ENCODE measurements around the gene GYPC.

The GYPC gene

DNA sequence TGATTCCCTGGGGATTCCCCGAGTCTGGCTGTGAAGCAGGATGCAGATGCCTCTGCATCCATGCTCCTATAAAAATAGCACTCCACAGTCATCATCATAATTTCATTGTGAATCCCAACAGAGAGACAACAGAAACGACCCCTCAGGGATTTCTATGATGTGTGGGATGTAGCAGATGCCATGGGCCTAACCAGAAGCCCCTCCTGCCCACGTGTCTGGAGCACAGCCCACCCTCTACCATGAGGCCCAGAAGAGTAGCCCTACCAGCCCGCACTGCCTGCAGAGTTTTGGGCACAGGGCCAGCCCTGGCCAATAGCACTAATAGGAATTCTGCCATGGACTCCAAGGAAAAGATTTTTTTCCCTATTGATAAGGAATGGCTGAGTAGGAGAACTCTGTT lies 66.6 kb downstream of the GYPC start:
- no peaks in the 10 kb centered on the region for H3K27me3 ChIP-seq (ENCODE audit: insufficient read depth, low read length)
- no peak overlapping the region for H3K4me3 ChIP-seq (ENCODE audit: low read length)
- H3K36me3 ChIP-seq (ENCODE audit: insufficient read depth, low read depth, low read length), result no peaks in the 10 kb centered on the region
- peaks cover 12% of the 10 kb centered on the region; the same call in 1 of the 2 replicates for H3K9me3 ChIP-seq (ENCODE audit: insufficient read depth, low read depth, low read length)
- no peak overlapping the region for H3K9ac ChIP-seq (ENCODE audit: low read depth, low read length)
- H3K4me1 ChIP-seq (ENCODE audit: insufficient read depth, low read length), result no peaks in the 10 kb centered on the region
- H3K27ac ChIP-seq (ENCODE audit: low read length), result no peak overlapping the region

DNA sequence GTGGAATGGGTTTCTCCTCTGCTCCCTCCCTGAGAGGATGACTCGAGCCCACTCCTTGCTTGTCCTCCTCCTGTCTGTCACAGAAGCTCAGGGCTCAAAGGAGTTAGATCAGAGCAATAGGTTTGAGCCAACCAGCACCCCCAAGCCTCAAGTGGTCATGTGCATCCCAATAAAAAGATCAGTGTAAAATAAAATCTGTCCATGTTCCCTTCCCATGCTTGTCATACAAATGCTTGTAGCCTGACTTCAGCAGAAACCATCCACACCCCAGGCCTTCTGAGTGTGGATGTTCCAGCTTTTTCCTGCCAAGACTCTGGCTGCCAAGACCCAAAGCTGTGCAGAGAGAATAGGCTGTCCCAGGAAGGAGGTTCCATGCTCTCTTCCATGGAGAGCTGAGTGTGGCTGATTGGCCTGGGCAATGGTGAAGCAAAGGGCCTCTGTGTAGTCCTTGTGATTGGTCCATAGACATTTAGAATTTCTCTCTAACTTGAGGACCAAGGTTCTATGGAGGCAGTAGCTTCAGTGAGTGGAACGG lies 67.4 kb downstream of the GYPC start:
- no peak overlapping the region for H3K4me3 ChIP-seq (ENCODE audit: low read length)
- no peak overlapping the region for H3K9ac ChIP-seq (ENCODE audit: low read depth, low read length)
- H3K9me3 ChIP-seq (ENCODE audit: insufficient read depth, low read depth, low read length), result peaks cover 12% of the 10 kb centered on the region; the same call in 1 of the 2 replicates
- no peaks in the 10 kb centered on the region for H3K36me3 ChIP-seq (ENCODE audit: insufficient read depth, low read depth, low read length)
- no peak overlapping the region for H3K27ac ChIP-seq (ENCODE audit: low read length)
- H3K4me1 ChIP-seq (ENCODE audit: insufficient read depth, low read length), result no peaks in the 10 kb centered on the region
- no peaks in the 10 kb centered on the region for H3K27me3 ChIP-seq (ENCODE audit: insufficient read depth, low read length)

DNA sequence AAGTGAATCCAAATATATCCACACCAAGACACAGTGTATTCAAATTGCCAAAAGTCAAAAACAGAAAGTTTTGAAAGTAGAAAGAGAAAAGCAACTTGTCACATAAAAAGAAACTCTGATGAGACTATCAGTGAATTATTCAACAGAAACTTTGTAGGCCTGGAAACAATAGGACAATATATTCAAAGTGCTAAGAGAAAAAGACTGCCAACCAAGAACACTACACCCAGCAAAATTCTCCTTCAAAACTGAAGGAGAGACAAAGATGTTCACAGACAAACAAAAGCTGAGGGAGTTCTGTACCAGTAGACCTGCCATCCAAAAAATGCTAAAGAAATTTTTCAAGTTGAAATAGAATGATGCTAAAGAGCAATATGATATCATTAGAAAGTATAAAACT lies 69.6 kb downstream of the GYPC start:
- Histone ChIP-seq H3K4me3 (ENCODE audit: low read length) (no peak overlapping the region), H3K36me3 (ENCODE audit: insufficient read depth, low read depth, low read length) (no peaks in the 10 kb centered on the region), H3K9me3 (ENCODE audit: insufficient read depth, low read depth, low read length) (peaks cover 12% of the 10 kb centered on the region; the same call in 1 of the 2 replicates), H3K27me3 (ENCODE audit: insufficient read depth, low read length) (no peaks in the 10 kb centered on the region), H3K9ac (ENCODE audit: low read depth, low read length) (no peak overlapping the region), H3K27ac (ENCODE audit: low read length) (no peak overlapping the region), H3K4me1 (ENCODE audit: insufficient read depth, low read length) (no peaks in the 10 kb centered on the region)

DNA sequence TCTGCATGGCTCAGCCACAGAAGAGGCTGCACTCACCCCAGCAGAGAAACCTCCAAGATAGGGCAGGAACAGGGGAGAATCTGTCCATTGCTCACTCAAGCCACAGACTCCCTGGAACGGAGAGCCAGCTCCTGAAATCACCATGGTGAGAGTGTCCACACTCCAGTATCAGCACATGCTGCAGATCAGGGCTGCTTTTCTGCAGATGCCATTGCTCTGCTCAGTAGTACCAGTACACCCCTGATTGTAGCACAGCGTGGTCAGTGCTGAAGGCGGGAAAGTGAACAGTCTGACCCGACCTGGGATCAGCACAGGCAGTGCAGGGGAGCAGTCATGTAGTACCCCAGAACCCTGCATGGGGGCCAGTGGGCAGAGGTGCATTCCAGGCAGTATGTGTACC lies 73.9 kb downstream of the GYPC start:
- Histone ChIP-seq H3K9ac (ENCODE audit: low read depth, low read length) (no peak overlapping the region), H3K36me3 (ENCODE audit: insufficient read depth, low read depth, low read length) (no peaks in the 10 kb centered on the region), H3K27ac (ENCODE audit: low read length) (no peak overlapping the region), H3K9me3 (ENCODE audit: insufficient read depth, low read depth, low read length) (peaks cover 7% of the 10 kb centered on the region; the same call in 1 of the 2 replicates), H3K4me1 (ENCODE audit: insufficient read depth, low read length) (no peaks in the 10 kb centered on the region), H3K4me3 (ENCODE audit: low read length) (no peak overlapping the region), H3K27me3 (ENCODE audit: insufficient read depth, low read length) (no peaks in the 10 kb centered on the region)

DNA sequence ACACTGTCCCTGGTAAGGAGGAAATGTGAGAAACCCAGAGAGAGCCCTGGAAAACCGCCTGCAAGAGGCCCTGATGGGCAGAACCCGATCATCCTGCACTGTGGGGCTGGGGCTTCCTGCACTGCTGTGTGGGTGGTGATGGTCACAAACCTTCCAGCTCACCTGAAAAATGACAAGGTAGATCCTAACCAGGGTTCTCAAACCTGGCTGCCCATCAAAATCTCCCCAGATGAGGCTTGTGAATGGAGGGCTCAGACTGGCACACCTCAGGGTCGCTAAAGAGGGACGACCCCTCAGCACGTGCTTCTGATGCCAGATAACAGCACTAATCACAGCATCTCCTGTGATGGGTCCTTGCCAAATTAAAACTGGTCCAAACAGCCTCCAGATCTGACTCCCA lies 74.7 kb downstream of the GYPC start:
- Histone ChIP-seq H3K27me3 (ENCODE audit: insufficient read depth, low read length) (no peaks in the 10 kb centered on the region), H3K9ac (ENCODE audit: low read depth, low read length) (no peak overlapping the region), H3K36me3 (ENCODE audit: insufficient read depth, low read depth, low read length) (no peaks in the 10 kb centered on the region), H3K4me1 (ENCODE audit: insufficient read depth, low read length) (no peaks in the 10 kb centered on the region), H3K27ac (ENCODE audit: low read length) (no peak overlapping the region), H3K4me3 (ENCODE audit: low read length) (no peak overlapping the region), H3K9me3 (ENCODE audit: insufficient read depth, low read depth, low read length) (0 out of 2 replicates have a peak, but pooled peaks cover 1% of the 10 kb centered on the region)

DNA sequence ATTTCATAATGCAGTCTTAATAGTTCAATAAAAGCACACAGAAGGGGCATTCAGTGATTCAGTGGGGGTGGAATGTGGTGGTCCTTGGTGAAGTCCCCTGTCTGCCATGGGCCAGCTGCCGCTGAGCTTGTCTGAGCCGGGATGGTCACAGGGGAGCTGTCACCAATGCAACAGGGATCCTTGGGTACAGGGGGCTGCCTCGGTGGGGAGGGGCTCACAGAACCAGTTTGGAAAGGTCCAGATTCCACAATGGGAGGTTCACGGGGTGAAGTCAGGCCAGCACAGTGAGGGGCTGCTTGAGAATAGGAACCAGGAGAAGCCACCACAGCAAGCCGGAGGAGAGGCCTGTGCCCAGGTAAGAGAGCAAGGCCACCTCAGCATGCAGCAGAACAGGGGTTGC lies 75.4 kb downstream of the GYPC start:
- H3K4me1 ChIP-seq (ENCODE audit: insufficient read depth, low read length), result no peaks in the 10 kb centered on the region
- H3K27me3 ChIP-seq (ENCODE audit: insufficient read depth, low read length), result no peaks in the 10 kb centered on the region
- H3K4me3 ChIP-seq (ENCODE audit: low read length), result no peak overlapping the region
- no peak overlapping the region for H3K27ac ChIP-seq (ENCODE audit: low read length)
- no peaks in the 10 kb centered on the region for H3K36me3 ChIP-seq (ENCODE audit: insufficient read depth, low read depth, low read length)
- no peaks in the 10 kb centered on the region for H3K9me3 ChIP-seq (ENCODE audit: insufficient read depth, low read depth, low read length)
- H3K9ac ChIP-seq (ENCODE audit: low read depth, low read length), result no peak overlapping the region

DNA sequence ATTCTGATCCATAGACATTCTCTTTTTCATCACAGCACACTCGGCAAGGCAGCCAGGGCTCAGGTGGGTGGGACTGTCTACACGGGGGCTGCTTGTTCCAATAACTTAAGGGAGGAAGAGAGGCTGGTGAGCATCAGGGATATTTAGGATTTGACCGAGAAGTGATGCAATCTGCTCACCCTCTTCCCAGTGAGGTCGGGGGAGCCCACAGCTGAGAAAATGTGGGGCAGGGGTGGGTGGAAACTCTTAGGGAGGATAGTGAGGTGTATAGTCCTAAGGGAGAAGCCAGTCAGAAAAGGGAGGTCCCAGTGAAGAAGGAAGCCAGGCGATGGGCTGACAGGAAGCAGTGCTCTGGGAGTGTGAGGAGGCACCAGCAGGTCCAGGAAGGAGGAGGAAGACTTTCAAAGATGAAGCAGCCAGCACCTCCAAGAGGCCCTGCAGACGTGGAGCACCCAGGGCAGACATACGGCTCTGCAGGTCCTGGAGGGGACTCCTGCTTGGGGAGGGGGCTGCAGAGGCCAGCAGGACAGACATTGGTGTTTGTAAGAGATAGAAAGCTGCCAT lies 76.8 kb downstream of the GYPC start:
- Histone ChIP-seq H3K27me3 (ENCODE audit: insufficient read depth, low read length) (no peaks in the 10 kb centered on the region), H3K4me1 (ENCODE audit: insufficient read depth, low read length) (no peaks in the 10 kb centered on the region), H3K9ac (ENCODE audit: low read depth, low read length) (no peak overlapping the region), H3K27ac (ENCODE audit: low read length) (no peak overlapping the region), H3K36me3 (ENCODE audit: insufficient read depth, low read depth, low read length) (no peaks in the 10 kb centered on the region), H3K9me3 (ENCODE audit: insufficient read depth, low read depth, low read length) (no peaks in the 10 kb centered on the region), H3K4me3 (ENCODE audit: low read length) (no peak overlapping the region)

DNA sequence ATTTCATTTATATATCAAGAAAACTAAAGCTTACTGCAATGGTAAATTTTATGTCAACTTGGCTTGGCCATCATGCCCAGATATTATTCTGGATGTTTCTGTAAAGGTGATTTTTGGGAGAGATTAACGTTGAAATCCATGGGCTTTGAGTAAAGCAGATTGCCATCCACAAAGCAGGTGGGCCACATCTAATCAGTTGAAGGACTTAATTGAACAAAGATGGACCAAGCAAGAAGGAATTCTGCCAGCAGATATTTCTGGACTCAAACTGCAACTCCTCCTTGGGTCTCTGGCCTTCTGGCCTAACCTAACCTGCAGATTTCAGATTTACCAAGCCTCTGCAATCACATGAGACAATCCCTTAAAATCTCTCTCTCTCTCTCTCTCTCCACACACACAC lies 77.8 kb downstream of the GYPC start:
- Histone ChIP-seq H3K4me1 (ENCODE audit: insufficient read depth, low read length) (no peaks in the 10 kb centered on the region), H3K27ac (ENCODE audit: low read length) (no peak overlapping the region), H3K36me3 (ENCODE audit: insufficient read depth, low read depth, low read length) (no peaks in the 10 kb centered on the region), H3K9me3 (ENCODE audit: insufficient read depth, low read depth, low read length) (no peaks in the 10 kb centered on the region), H3K27me3 (ENCODE audit: insufficient read depth, low read length) (no peaks in the 10 kb centered on the region), H3K9ac (ENCODE audit: low read depth, low read length) (no peak overlapping the region), H3K4me3 (ENCODE audit: low read length) (no peak overlapping the region)

DNA sequence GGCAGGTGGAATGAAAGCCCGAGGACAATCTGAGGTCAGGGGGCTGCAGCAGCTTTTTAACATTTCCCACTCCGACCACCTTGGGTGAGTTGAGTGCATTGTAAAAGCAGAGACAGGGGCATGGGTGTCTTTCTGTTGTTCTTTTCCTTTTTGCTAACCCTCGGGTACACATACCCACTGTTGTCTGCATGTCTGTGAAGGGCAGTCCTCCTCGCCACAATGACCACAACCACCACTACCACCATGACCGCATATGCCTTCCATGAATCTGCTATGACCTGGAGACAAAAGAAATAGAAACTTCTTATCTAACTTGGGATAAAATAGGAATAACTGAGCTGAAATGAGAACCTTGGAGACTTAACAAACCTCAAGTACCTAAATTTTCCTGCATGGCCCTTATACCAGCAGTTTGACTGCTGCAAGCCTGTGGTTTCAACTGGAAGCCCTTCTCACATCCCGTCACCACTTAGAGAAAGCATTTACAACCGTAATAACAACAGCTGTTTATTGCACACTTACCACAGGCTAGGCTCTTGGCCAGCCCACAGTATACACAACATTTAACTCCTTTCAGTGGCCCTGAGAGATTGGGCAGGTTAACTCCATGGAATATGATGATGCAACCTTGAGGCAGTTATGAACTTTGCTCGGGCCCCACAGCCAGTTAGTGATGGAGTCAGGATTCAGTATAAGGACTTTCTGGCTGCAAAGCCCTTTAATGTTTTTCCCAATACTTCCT lies 80.3 kb downstream of the GYPC start:
- Histone ChIP-seq H3K27ac (ENCODE audit: low read length) (no peak overlapping the region), H3K9me3 (ENCODE audit: insufficient read depth, low read depth, low read length) (no peaks in the 10 kb centered on the region), H3K36me3 (ENCODE audit: insufficient read depth, low read depth, low read length) (no peaks in the 10 kb centered on the region), H3K9ac (ENCODE audit: low read depth, low read length) (no peak overlapping the region), H3K27me3 (ENCODE audit: insufficient read depth, low read length) (no peaks in the 10 kb centered on the region), H3K4me1 (ENCODE audit: insufficient read depth, low read length) (no peaks in the 10 kb centered on the region), H3K4me3 (ENCODE audit: low read length) (no peak overlapping the region)

DNA sequence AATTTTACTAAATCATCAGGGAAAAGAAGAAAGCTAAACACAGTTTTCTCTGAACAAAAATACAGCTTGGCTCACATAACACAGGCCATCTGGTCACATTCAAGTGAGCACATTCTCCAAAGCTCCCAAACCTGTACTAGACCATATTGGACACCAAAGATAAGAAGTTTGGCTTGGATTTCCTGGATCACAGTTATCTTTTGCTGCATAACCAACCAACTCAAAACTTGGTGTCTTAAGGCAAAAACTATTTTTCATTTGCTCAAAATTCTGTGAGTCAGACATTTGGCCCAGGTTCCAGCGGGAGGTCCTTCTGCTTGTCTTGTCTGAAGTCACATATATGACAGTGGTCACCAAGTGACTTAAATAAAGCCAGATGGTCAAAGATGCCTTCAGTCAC lies 83.2 kb downstream of the GYPC start:
- Histone ChIP-seq H3K4me3 (ENCODE audit: low read length) (no peak overlapping the region), H3K36me3 (ENCODE audit: insufficient read depth, low read depth, low read length) (no peaks in the 10 kb centered on the region), H3K27ac (ENCODE audit: low read length) (no peak overlapping the region), H3K9ac (ENCODE audit: low read depth, low read length) (no peak overlapping the region), H3K4me1 (ENCODE audit: insufficient read depth, low read length) (no peaks in the 10 kb centered on the region), H3K9me3 (ENCODE audit: insufficient read depth, low read depth, low read length) (no peaks in the 10 kb centered on the region), H3K27me3 (ENCODE audit: insufficient read depth, low read length) (no peaks in the 10 kb centered on the region)

DNA sequence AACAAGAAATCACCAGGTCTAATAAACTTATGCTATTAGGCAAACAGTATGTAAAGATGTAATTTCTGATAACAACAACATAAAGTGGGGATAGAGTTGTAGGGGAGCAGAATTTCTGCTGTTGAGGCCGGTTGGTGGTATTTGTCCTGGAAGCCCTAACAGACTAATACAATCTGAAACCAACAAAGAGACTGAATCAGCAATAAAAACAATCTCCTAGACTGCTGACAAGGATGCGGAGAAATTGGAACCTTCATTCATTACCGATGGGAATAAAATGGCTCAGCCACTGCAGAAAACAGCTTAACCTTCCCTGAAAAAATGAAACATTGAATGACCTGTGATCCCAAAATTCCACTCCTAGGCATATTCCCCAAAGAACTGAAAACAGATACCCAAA lies 88.7 kb downstream of the GYPC start:
- no peaks in the 10 kb centered on the region for H3K9me3 ChIP-seq (ENCODE audit: insufficient read depth, low read depth, low read length)
- no peak overlapping the region for H3K4me3 ChIP-seq (ENCODE audit: low read length)
- H3K9ac ChIP-seq (ENCODE audit: low read depth, low read length), result no peak overlapping the region
- H3K36me3 ChIP-seq (ENCODE audit: insufficient read depth, low read depth, low read length), result no peaks in the 10 kb centered on the region
- no peaks in the 10 kb centered on the region for H3K4me1 ChIP-seq (ENCODE audit: insufficient read depth, low read length)
- H3K27me3 ChIP-seq (ENCODE audit: insufficient read depth, low read length), result no peaks in the 10 kb centered on the region
- H3K27ac ChIP-seq (ENCODE audit: low read length), result no peak overlapping the region
